Muscle layer of duodenum (tissue), 2 donors: ENCODE measurements around the gene CHD6.

ENCODE experiments used
- H3K27ac ChIP-seq: one replicate; pipeline ENCODE4 v1.7.0; 2013; ENCODE audit warnings: mild to moderate bottlenecking, low read length
- H3K27me3 ChIP-seq: one replicate; pipeline ENCODE4 v1.7.0; 2013; ENCODE audit warnings: low read depth, mild to moderate bottlenecking, control low read depth, low read length
- H3K36me3 ChIP-seq, 2 donors: one replicate each; pipeline ENCODE4 v1.7.0; 2013; ENCODE audit warnings: low read length in 2 of 2, control low read depth in 1 of 2, mild to moderate bottlenecking in 1 of 2; ENCODE audit not compliant: insufficient read depth in 2 of 2, control insufficient read depth in 1 of 2
- H3K4me1 ChIP-seq, 2 donors: one replicate each; pipeline ENCODE4 v1.7.0; 2013; ENCODE audit warnings: low read length in 2 of 2, mild to moderate bottlenecking in 2 of 2, control low read depth in 1 of 2, moderate library complexity in 1 of 2; ENCODE audit not compliant: insufficient read depth in 2 of 2, control insufficient read depth in 1 of 2
- H3K4me3 ChIP-seq, 2 donors: one replicate each; pipeline ENCODE4 v1.7.0; 2013; ENCODE audit warnings: low read length in 2 of 2, low read depth in 1 of 2, mild to moderate bottlenecking in 1 of 2
- H3K9me3 ChIP-seq, 2 donors: one replicate each; pipeline ENCODE4 v1.7.0; 2013; ENCODE audit warnings: low read length in 2 of 2, control low read depth in 1 of 2, mild to moderate bottlenecking in 1 of 2; ENCODE audit not compliant: control insufficient read depth in 1 of 2
- donor health status: healthy.

The CHD6 gene

GRCh38 chr20:41457173-41457857 lies 160.9 kb downstream of the CHD6 start:
- Histone ChIP-seq H3K27ac (no peak overlapping the region), H3K27me3 (no peaks in the 10 kb centered on the region), H3K9me3 (no peaks in the 10 kb centered on the region), H3K36me3 (peaks cover 53 to 57% of the 10 kb centered on the region in 2 donors), H3K4me1 (no peaks in the 10 kb centered on the region), H3K4me3 (no peak overlapping the region)

GRCh38 chr20:41456351-41456750 lies 161.8 kb downstream of the CHD6 start:
- Histone ChIP-seq H3K27ac (no peak overlapping the region), H3K4me3 (no peak overlapping the region), H3K36me3 (peaks cover 59 to 62% of the 10 kb centered on the region in 2 donors), H3K27me3 (no peaks in the 10 kb centered on the region), H3K4me1 (no peaks in the 10 kb centered on the region), H3K9me3 (no peaks in the 10 kb centered on the region)

GRCh38 chr20:41454250-41454649 lies 163.9 kb downstream of the CHD6 start:
- Histone ChIP-seq H3K4me3 (no peak overlapping the region), H3K27ac (no peak overlapping the region), H3K27me3 (no peaks in the 10 kb centered on the region), H3K4me1 (no peaks in the 10 kb centered on the region), H3K36me3 (peaks cover 76 to 78% of the 10 kb centered on the region in 2 donors), H3K9me3 (no peaks in the 10 kb centered on the region)

- Histone ChIP-seq H3K4me1 (no peaks in the 10 kb centered on the region), H3K36me3 (peaks cover 78 to 79% of the 10 kb centered on the region in 2 donors), H3K27ac (no peak overlapping the region), H3K4me3 (no peak overlapping the region), H3K27me3 (no peaks in the 10 kb centered on the region), H3K9me3 (no peaks in the 10 kb centered on the region)
These were observed 164.9 kb downstream of the CHD6 start for GRCh38 chr20:41453010-41453950.

- H3K9me3 ChIP-seq: no peaks in the 10 kb centered on the region
- no peaks in the 10 kb centered on the region for H3K27me3 ChIP-seq
- no peaks in the 10 kb centered on the region for H3K4me1 ChIP-seq
- peaks cover 84 to 88% of the 10 kb centered on the region in 2 donors for H3K36me3 ChIP-seq
- H3K4me3 ChIP-seq: no peak overlapping the region
- no peak overlapping the region for H3K27ac ChIP-seq
These were observed 166.0 kb downstream of the CHD6 start for GRCh38 chr20:41452226-41452625.

- H3K9me3 ChIP-seq: no peaks in the 10 kb centered on the region
- H3K4me3 ChIP-seq: no peak overlapping the region
- H3K27ac ChIP-seq: no peak overlapping the region
- H3K36me3 ChIP-seq: peaks cover 79 to 86% of the 10 kb centered on the region in 2 donors
- no peaks in the 10 kb centered on the region for H3K27me3 ChIP-seq
- no peaks in the 10 kb centered on the region for H3K4me1 ChIP-seq
These were observed 171.2 kb downstream of the CHD6 start for GRCh38 chr20:41447006-41447405.

- no peak overlapping the region for H3K4me3 ChIP-seq
- H3K27ac ChIP-seq: no peak overlapping the region
- no peaks in the 10 kb centered on the region for H3K27me3 ChIP-seq
- H3K4me1 ChIP-seq: no peaks in the 10 kb centered on the region
- H3K9me3 ChIP-seq: no peaks in the 10 kb centered on the region
- peaks cover 78 to 80% of the 10 kb centered on the region in 2 donors for H3K36me3 ChIP-seq
These were observed 171.7 kb downstream of the CHD6 start for GRCh38 chr20:41446456-41446855.

GRCh38 chr20:41444821-41445220 lies 173.4 kb downstream of the CHD6 start:
- Histone ChIP-seq H3K4me3 (no peak overlapping the region), H3K4me1 (no peaks in the 10 kb centered on the region), H3K9me3 (no peaks in the 10 kb centered on the region), H3K27me3 (no peaks in the 10 kb centered on the region), H3K27ac (no peak overlapping the region), H3K36me3 (peaks cover 75 to 78% of the 10 kb centered on the region in 2 donors)

- Histone ChIP-seq H3K4me1 (no peaks in the 10 kb centered on the region), H3K27ac (no peak overlapping the region), H3K36me3 (peaks cover 78 to 80% of the 10 kb centered on the region in 2 donors), H3K4me3 (no peak overlapping the region), H3K9me3 (no peaks in the 10 kb centered on the region), H3K27me3 (no peaks in the 10 kb centered on the region)
These were observed 174.5 kb downstream of the CHD6 start for GRCh38 chr20:41443691-41444090.

GRCh38 chr20:41440882-41441281 lies 177.3 kb downstream of the CHD6 start:
- Histone ChIP-seq H3K27ac (no peak overlapping the region), H3K36me3 (peaks cover 68 to 78% of the 10 kb centered on the region in 2 donors), H3K9me3 (no peaks in the 10 kb centered on the region), H3K4me1 (no peaks in the 10 kb centered on the region), H3K4me3 (no peak overlapping the region), H3K27me3 (no peaks in the 10 kb centered on the region)

- no peaks in the 10 kb centered on the region for H3K27me3 ChIP-seq
- H3K27ac ChIP-seq: no peak overlapping the region
- H3K4me3 ChIP-seq: no peak overlapping the region
- no peaks in the 10 kb centered on the region for H3K9me3 ChIP-seq
- no peaks in the 10 kb centered on the region for H3K4me1 ChIP-seq
- H3K36me3 ChIP-seq: peaks cover 44 to 67% of the 10 kb centered on the region in 2 donors
These were observed 180.3 kb downstream of the CHD6 start for GRCh38 chr20:41437836-41438235.
